LNCaP clone FGC (cell line): ENCODE measurements around the gene SVEP1.

Experiments used
- DNase-seq: peaks from one replicate; pipeline ENCODE4 v3.0.0-alpha.2; 2011; ENCODE audit warnings: low read depth
- H3K4me3 ChIP-seq: 2 replicates; pipeline ENCODE4 v1.5.1; 2011; ENCODE audit warnings: mild to moderate bottlenecking, low read depth, low read length, control low read depth
- TF ChIP-seq, protein P1 (sequence below): IDR thresholded peaks from 2 replicates; pipeline ENCODE4 v1.5.1; 2012; ENCODE audit warnings: mild to moderate bottlenecking; ENCODE audit not compliant: control insufficient read depth, insufficient read depth; ENCODE audit errors: extremely low read depth

The SVEP1 gene

DNA sequence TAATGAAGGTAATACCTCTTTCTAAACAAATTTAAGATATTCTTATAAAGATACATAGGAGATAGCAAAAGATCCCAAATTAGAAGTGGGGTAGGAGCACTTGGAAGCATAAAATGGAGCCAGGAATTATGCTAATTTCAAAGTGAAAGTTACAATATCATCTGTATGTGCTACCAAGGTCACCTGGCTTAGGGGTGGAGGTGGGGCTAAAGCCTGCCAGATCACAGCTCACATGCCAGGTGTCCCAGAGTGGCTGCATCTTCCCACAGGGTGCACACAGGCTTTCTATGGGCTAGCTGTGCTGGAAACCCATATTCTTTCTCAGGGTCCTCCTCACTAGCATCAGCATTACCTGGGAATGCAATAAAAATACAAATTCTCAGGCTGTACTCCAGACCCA is 123.7 kb downstream of the SVEP1 start:
- no peak overlapping the region for H3K4me3 ChIP-seq
- TF ChIP-seq, protein P1, sequence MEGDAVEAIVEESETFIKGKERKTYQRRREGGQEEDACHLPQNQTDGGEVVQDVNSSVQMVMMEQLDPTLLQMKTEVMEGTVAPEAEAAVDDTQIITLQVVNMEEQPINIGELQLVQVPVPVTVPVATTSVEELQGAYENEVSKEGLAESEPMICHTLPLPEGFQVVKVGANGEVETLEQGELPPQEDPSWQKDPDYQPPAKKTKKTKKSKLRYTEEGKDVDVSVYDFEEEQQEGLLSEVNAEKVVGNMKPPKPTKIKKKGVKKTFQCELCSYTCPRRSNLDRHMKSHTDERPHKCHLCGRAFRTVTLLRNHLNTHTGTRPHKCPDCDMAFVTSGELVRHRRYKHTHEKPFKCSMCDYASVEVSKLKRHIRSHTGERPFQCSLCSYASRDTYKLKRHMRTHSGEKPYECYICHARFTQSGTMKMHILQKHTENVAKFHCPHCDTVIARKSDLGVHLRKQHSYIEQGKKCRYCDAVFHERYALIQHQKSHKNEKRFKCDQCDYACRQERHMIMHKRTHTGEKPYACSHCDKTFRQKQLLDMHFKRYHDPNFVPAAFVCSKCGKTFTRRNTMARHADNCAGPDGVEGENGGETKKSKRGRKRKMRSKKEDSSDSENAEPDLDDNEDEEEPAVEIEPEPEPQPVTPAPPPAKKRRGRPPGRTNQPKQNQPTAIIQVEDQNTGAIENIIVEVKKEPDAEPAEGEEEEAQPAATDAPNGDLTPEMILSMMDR = no peak
- DNase-seq = no peak

DNA sequence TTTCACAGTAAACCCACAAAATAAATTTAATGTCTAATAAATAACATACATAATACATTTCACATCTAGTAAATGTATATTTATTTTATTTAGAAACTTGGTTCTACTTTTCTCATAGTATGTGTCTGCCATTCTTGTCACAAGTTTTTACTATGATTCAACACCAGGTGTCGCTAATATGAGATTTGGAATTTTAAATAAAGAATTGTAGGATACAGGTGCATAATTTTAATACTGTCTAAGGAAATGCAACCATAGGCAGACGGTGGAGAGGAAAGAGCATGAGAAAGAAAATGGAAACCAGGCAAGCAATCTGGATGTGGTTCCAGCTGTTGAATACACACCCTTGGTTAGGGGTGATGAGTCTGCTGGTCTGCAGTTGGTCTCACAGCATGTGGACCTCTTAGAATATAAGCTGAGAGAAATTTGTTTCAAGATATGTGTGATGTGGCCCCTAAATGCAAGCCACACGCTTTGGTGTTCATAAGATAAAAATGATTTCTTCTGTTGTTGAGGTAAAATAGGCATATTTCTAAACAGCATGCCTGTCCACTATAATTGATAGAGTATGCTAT is 127.2 kb downstream of the SVEP1 start:
- no peak for DNase-seq
- TF ChIP-seq, protein P1 = peak; percentile 25; the same call in 1 of the 2 replicates

DNA sequence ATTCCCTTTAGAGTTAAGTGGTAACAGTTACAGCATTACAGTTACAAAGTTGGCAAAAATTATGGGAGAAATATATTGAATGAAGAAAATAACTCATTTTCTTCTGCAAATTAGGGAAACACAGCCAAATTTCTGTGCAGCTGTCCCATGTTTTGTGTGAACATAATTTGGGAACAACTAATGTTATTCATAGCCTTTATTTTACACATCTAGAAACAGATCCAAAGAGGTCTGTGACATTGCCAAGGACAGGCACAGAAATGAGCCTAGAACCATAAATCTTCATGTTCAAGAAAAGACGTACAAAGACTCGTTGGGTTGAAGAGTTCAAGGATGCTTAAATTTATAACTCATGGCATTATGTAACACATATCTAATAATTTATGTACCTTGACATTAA is 127.8 kb downstream of the SVEP1 start:
- TF ChIP-seq, protein P1 = no peak
- no peak overlapping the region for H3K4me3 ChIP-seq
- DNase-seq = no peak

More for the DNA sequence above, 127.2 kb downstream of the SVEP1 start:
- H3K4me3 ChIP-seq = no peak overlapping the region

DNA sequence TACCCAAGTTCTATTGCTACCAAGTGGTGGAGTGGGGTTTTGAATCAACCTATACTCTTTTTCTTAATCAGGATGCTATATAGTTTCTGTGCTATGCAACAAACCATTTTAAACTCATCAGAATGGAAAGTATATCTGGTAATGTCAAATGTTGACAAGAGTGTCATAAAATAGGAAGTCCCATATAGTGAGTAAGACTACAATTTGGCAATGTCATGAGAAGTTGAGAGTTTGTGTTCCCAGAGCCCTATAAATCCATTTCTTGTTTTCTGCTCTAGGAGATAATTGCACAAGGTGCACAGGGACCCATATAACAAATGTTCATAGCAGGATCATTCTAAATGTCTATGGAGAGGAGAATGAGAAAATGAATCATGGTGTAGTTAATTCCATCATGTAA is 132.1 kb downstream of the SVEP1 start:
- H3K4me3 ChIP-seq = no peak overlapping the region
- DNase-seq = no peak
- TF ChIP-seq, protein P1 = no peak

DNA sequence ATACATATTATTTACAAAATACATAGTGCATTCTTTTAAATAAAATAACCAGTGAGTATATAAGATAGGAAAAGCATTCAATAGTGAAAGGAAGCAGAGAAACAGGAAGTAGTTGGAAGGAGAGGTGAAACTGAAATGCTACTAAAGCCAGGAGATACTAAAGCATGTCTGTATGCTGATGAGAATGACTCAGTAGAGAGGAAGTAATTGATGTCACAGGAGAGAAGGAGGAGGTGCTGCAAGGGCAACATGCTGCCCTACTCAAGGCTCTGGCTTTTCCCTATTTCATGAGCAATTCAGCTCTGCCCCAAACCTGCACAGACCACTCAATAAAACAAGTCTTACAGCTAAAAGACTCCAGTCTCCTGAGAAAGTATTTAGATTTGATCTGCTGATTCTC is 133.4 kb downstream of the SVEP1 start:
- DNase-seq = no peak
- TF ChIP-seq, protein P1 = no peak
- no peak overlapping the region for H3K4me3 ChIP-seq

DNA sequence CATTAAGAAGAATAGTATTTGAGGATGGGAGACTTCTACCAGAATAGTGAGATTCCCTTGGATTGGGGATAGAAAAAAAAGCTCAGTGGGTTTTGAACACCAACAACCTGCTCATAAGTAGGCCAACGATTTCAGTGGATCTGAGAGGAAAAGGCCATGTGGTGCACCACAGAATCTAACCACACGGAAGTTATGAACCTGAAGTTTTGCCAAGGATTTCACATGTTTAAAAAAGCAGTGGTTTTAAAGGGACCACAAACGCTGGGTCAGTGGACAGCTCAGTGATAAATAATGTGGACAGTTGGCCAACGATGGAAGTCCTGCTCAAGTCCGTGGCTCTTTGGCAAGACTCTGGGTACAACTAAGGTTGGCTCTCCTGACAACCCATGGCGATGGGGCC is 134.6 kb downstream of the SVEP1 start:
- no peak overlapping the region for H3K4me3 ChIP-seq
- TF ChIP-seq, protein P1 = no peak
- no peak for DNase-seq

DNA sequence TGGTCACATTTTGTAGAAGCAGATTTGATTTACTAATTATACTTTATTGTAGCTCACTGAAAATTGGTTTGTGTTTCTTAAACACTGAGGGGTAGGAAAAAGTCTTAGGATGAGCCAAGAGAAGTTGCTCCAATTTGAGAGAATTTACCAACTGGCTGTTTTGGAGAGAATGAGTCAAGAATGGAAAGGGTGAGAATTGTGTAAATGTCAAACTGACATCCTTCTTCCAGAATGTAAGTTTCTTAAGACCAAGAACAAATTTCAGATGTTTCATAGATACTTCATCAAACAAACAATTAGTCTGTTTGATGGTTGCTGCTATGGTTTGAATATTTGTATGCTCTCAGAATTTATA is 135.7 kb downstream of the SVEP1 start:
- H3K4me3 ChIP-seq = no peak overlapping the region
- DNase-seq = no peak
- TF ChIP-seq, protein P1 = no peak
